GM18868 (cell line): ENCODE data around the gene MFSD6.
A peak's percentile ranks its signal among the peaks of the same experiment; 100 is the strongest.
"Not testable (repeated sequence)": the region's sequence is repeated elsewhere in the genome, so short reads cannot be mapped to it uniquely, and the experiment has no call there.

Experiments used
- ATAC-seq: cut with Tn5 transposase; IDR thresholded peaks from one replicate; pipeline ENCODE4 v1.9.1; 2021; ENCODE audit warnings: mild to moderate bottlenecking, moderate library complexity; ENCODE audit not compliant: unreplicated experiment

Gene MFSD6

GRCh38 chr2:190494600-190495227 is 86.6 kb downstream of the MFSD6 start:
- ATAC-seq = not testable (repeated sequence)

DNA sequence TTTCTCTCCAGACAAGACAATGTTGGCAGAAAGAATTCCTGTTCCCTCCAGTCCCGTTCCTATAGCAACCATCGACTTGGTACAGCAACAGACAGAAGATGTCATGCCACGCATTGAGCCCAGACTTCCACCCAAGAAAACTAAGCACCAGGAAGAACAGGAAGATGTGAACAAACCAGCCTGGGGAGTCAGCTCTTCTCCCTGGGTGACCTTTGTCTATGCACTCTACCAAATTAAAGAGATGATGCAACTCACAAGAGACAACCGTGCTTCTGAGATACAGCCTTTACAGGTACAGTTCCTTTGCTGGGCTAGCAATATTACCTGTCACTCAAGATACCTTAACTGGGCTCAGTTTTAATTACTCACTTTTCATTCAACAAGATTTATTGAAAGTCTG is 89.3 kb downstream of the MFSD6 start:
- ATAC-seq = no peak

GRCh38 chr2:190499273-190499672 is 91.1 kb downstream of the MFSD6 start:
- no peak for ATAC-seq

DNA sequence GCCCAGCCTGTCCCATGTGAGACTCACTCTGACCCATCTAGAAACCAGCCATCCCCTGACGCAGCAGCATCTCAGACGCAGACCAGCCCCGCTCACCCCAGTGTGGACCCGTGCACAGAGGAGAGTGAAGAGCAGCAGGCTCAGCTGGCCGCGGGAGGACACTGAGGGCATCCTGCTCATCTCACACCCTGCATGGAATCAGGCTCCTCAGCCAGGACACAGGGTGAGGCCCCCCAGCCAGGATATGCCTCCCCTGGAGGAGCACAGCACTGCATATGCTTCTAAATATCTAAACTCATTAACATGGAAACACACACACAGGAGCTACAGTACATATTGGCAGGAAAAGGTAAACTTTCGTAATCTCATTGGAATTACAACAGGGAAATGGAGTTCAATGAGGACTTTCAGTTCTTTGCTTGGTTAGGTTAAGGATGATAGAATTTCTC is 91.9 kb downstream of the MFSD6 start:
- ATAC-seq = no peak

DNA sequence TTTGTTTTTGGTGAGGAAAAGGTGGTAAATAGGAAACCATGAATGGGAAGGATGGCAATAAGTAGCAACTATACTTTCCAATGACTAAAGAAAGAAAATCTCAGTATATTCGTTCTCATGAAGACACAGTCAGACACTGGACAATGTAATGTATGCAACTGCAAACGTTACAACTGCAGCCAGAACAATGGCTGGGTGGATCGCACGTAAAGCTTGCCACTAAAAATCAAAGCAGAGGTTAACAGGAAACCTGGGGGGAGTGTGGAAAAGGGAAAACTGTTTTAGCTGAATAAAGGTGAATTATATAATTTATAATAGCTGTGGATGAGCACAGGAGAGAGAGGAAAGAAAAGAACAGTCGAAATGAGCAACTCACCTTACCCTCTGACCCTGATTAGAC is 93.1 kb downstream of the MFSD6 start:
- no peak for ATAC-seq

- ATAC-seq = no peak
These were observed 93.7 kb downstream of the MFSD6 start for GRCh38 chr2:190501702-190502407.

GRCh38 chr2:190503088-190503487 is 94.9 kb downstream of the MFSD6 start:
- ATAC-seq = no peak

GRCh38 chr2:190504912-190505311 is 96.8 kb downstream of the MFSD6 start:
- no peak for ATAC-seq

- no peak for ATAC-seq
These were observed 97.5 kb downstream of the MFSD6 start for GRCh38 chr2:190505696-190506095.

- no peak for ATAC-seq
These were observed 98.5 kb downstream of the MFSD6 start for GRCh38 chr2:190506666-190507065.

DNA sequence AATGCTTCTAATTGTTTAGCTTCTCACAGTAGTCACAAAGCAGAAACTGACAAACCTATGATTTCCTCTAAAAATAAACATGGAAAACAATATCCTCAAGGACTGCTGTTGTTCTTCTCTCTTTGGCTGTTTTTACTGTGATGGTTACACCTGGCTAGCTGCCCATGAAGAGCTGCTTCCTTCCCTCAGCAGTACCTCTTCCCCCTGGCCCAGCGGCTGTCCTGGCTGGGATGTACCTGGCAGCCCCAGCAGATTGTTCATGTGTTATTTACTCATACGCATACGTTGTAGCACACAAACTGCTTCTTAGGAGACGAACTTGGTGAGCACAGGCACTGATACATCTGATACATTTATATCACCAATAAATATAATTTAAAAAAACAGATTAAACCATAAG is 99.0 kb downstream of the MFSD6 start:
- ATAC-seq = no peak

DNA sequence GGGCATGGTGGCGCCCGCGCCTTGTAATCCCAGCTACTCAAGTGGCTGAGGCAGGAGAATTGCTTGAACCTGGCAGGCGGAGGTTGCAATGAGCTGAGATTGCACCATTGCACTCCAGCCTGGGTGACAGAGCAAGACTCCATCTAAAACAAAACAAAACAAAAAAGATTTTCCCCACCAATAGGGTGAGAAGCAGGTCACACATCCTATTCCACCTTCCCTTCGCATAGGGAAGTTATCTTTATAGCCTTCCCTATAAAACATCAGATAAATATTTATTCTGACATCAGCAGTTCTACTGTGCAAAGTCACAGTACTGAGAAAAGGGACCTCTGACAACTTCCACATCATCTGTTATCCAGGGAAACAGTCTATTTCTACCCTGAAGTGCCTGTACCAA is 101.7 kb downstream of the MFSD6 start:
- not testable (repeated sequence) for ATAC-seq

- ATAC-seq = no peak
These were observed 102.9 kb downstream of the MFSD6 start for GRCh38 chr2:190511104-190511503.

DNA sequence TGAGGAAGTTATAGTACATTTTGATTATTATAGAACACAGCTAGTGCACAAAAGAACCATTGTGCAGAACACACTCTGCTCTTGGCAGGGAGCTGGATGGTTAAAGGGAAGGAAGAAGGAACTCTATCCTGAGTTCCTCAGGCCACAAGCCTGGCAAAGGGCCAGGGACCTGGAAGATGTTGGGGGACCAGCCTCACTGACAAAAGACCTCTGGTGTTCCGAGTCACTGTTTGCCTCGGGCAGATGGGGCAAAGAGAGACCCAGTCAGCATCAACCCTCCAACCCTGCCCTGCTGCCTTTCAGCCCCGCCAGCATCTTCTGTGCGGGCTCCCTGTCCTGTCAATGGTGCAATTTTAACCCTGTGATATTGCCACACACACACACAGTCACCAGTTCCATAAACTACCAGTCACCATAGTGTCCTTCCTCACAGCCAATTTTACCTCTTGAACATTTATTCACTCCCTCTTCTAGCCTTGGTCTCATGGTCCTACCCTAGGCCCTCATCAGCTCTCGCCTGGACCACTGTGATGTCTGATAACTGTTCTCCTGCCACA is 104.5 kb downstream of the MFSD6 start:
- no peak for ATAC-seq

GRCh38 chr2:190513877-190514276 is 105.7 kb downstream of the MFSD6 start:
- ATAC-seq = no peak

GRCh38 chr2:190514676-190515075 is 106.5 kb downstream of the MFSD6 start:
- ATAC-seq = no peak

DNA sequence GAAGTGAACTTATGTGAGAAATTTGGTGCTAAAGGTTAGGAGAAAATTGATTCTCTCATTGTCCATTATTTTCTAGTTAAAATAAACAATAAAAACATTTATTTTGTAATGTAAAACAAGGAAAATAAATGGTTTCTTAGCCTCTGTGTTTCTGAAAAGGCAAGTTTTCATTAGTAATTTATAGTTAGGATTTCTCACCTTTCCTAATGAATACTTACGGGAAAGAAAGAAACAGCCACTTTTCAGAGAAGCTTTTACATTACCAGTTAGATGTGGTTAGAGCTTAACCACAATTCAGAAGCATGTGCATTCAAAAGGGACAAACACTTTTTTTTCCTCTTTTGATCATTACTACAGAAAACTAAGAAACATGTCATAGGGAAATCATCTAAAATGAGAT is 107.5 kb downstream of the MFSD6 start:
- peak; percentile 47 for ATAC-seq

DNA sequence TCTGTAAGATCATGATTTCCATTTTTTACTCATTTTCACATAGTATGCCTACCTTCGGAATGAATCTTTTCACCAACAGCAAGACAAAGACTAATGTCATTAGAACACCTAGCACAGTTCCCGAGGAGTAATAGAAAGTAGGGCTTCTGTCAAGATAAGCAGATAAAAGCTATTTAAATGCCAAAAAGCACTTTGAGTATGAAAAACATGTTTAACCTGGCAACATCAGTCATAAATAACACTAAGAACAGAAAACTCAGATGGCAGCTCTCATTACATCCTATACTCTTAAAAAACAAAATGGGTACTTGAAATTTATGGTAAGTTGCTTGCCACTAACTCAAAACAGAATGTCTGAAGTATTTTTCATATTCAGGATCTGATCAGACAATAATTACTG is 109.3 kb downstream of the MFSD6 start:
- no peak for ATAC-seq

DNA sequence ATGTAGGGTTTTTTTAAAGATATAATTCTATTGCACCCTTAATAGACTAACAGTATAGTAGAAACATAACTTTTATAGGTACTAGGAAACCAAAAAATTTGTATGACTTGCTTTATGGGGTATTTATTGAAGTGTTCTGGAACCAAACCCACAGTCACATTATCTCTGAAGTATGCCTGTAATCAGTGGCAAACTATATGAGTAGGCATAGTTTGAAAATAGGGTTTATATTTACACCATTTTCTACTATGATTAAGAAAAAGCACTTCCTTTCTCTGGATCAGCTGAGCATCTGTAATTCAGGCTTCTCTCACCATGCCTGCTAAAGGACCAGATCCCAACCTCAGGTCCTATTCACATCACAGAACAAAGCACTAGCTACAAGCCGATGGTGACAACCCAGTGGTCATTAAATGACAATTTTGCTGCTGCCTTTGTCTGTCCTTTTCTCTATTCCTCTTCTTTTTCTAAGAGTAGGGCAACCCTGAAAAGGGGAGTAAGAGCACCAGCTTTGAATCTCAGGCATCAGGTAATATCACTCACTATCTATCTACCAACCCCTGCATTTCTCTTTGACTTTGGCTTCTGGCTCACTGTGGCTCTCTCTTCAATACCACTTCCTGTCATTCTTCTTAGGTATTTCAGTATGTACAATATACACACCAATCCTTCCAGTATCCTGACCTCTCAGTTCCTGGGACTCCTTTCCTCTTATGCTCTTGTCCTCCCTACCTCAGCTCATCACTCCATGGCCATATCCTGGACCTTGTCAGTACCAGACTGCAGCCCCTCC is 112.0 kb downstream of the MFSD6 start:
- ATAC-seq = no peak

DNA sequence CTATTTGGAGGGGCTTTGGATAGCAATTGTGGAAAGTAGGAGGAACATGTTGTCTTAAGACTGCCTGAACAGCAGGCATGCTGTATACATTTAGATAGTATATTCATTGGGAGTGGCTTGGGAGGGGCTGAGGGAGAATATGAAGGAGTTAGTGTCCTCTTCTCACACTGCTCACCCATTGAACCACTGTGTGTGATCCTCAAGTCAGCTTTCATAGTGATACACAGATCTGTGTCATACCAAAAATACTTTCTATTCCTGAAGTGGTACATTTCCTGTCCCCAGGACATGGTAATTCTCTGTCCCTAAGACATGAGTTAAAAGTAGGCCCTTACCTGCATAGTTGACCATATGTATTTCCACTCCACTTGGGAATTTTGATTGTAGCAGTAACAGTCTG is 116.8 kb downstream of the MFSD6 start:
- ATAC-seq = no peak

- ATAC-seq = no peak
These were observed 118.1 kb downstream of the MFSD6 start for GRCh38 chr2:190526105-190526750.
